CD14-positive monocyte (primary cell): ENCODE results near the gene GALNT10. TPM values are rescaled to one million over a fixed set of nuclear protein-coding genes. Genes with fewer than 3 reads are reported as not detected.

Experiments
- DNase-seq, 3 donors: peaks; one replicate each; pipeline ENCODE4 v3.0.0-alpha.2; 2011 to 2022
- H2AFZ ChIP-seq: 2 replicates; pipeline ENCODE4 v1.6.0; 2012; ENCODE audit warnings: mild to moderate bottlenecking, low read depth, low read length, inconsistent platforms; ENCODE audit not compliant: insufficient read depth, poor library complexity, severe bottlenecking
- H3K27ac ChIP-seq, 2 donors: 1 replicate in 1 of 2; 2 replicates in 1 of 2; pipeline ENCODE4 v1.5.1; 2012 to 2013; ENCODE audit warnings: low read length in 2 of 2, control low read depth in 1 of 2, inconsistent platforms in 1 of 2, low read depth in 1 of 2, mild to moderate bottlenecking in 1 of 2
- H3K27me3 ChIP-seq, 2 donors: one replicate each; pipeline versions ENCODE4 v1.6.0 to v1.6.1; 2011 to 2013; ENCODE audit warnings: low read length in 2 of 2; ENCODE audit not compliant: control insufficient read depth in 2 of 2, insufficient read depth in 2 of 2
- H3K36me3 ChIP-seq, 2 donors: replicated peaks in 1 of 2; 1 replicate in 1 of 2; 2 replicates in 1 of 2; pipeline versions ENCODE4 v1.5.1 to v1.6.1; 2012 to 2013; ENCODE audit warnings: low read length in 2 of 2, control low read depth in 1 of 2, inconsistent platforms in 1 of 2, mild to moderate bottlenecking in 1 of 2; ENCODE audit not compliant: insufficient read depth in 2 of 2, control insufficient read depth in 1 of 2
- H3K4me1 ChIP-seq, 2 donors: 1 replicate in 1 of 2; 2 replicates in 1 of 2; pipeline versions ENCODE4 v1.5.1 to v1.6.1; 2012 to 2013; ENCODE audit warnings: low read length in 2 of 2, control low read depth in 1 of 2, inconsistent platforms in 1 of 2, mild to moderate bottlenecking in 1 of 2, moderate library complexity in 1 of 2; ENCODE audit not compliant: insufficient read depth in 2 of 2, control insufficient read depth in 1 of 2
- H3K4me2 ChIP-seq: replicated peaks from 2 replicates; pipeline ENCODE3; 2012; ENCODE audit warnings: low read length, moderate library complexity, mild to moderate bottlenecking; ENCODE audit not compliant: poor library complexity, severe bottlenecking; ENCODE audit errors: extremely low read depth
- H3K4me3 ChIP-seq, 3 experiments: fragments of 200-600 bp in 1 of 3; sonication (generic) in 1 of 3; replicated peaks in 1 of 3; 1 replicate in 2 of 3; 2 replicates in 1 of 3; pipeline ENCODE4 v1.5.1; 2011 to 2013; ENCODE audit warnings: low read length in 3 of 3, mild to moderate bottlenecking in 3 of 3, control low read depth in 2 of 3, low read depth in 2 of 3, inconsistent platforms in 1 of 3, moderate library complexity in 1 of 3
- H3K79me2 ChIP-seq: 2 replicates; pipeline ENCODE4 v1.6.0; 2012; ENCODE audit warnings: mild to moderate bottlenecking, control low read depth, inconsistent platforms, low read length, moderate library complexity; ENCODE audit not compliant: insufficient read depth
- H3K9ac ChIP-seq: 2 replicates; pipeline ENCODE4 v1.6.0; 2017; ENCODE audit warnings: low read length, mild to moderate bottlenecking; ENCODE audit not compliant: insufficient read depth, poor library complexity, severe bottlenecking
- H3K9me3 ChIP-seq, 2 donors: replicated peaks in 1 of 2; 1 replicate in 1 of 2; 2 replicates in 1 of 2; pipeline versions ENCODE4 v1.5.1 to v1.6.1; 2012 to 2013; ENCODE audit warnings: low read length in 2 of 2, control low read depth in 1 of 2; ENCODE audit not compliant: control insufficient read depth in 1 of 2, insufficient read depth in 1 of 2
- H4K20me1 ChIP-seq: 2 replicates; pipeline ENCODE4 v1.6.0; 2012; ENCODE audit warnings: mild to moderate bottlenecking, low read length, control low read depth, moderate library complexity; ENCODE audit not compliant: insufficient read depth
- H3K27ac Mint-ChIP-seq, 7 donors: one replicate each; pipeline ENCODE4 v1.8.0; 2020; ENCODE audit warnings: mild to moderate bottlenecking in 7 of 7, mixed read lengths in 7 of 7, moderate library complexity in 6 of 7, inconsistent platforms in 2 of 7
- H3K27me3 Mint-ChIP-seq, 3 donors: one replicate each; pipeline ENCODE4 v1.8.0; 2021 to 2022; ENCODE audit warnings: low read depth in 3 of 3, mild to moderate bottlenecking in 3 of 3, mixed read lengths in 3 of 3, moderate library complexity in 3 of 3, inconsistent platforms in 1 of 3
- H3K36me3 Mint-ChIP-seq, 2 donors: one replicate each; pipeline ENCODE4 v1.8.0; 2020; ENCODE audit warnings: mixed read lengths in 2 of 2, inconsistent platforms in 1 of 2, mild to moderate bottlenecking in 1 of 2
- H3K4me1 Mint-ChIP-seq: one replicate; pipeline ENCODE4 v1.8.0; 2020; ENCODE audit warnings: mild to moderate bottlenecking, mixed read lengths
- H3K4me3 Mint-ChIP-seq, 2 donors: one replicate each; pipeline ENCODE4 v1.8.0; 2020; ENCODE audit warnings: mild to moderate bottlenecking in 2 of 2, mixed read lengths in 2 of 2, moderate library complexity in 1 of 2
- H3K9me3 Mint-ChIP-seq, 7 donors: one replicate each; pipeline ENCODE4 v1.8.0; 2020 to 2022; ENCODE audit warnings: mixed read lengths in 7 of 7, mild to moderate bottlenecking in 6 of 7, moderate library complexity in 6 of 7, inconsistent platforms in 2 of 7
- WGBS: methylation state at CpG from one replicate; pipeline ENCODE4 v1.1.5; 2013; ENCODE audit warnings: missing lambda C conversion rate; ENCODE audit not compliant: insufficient coverage; 5-methylcytosine and 5-hydroxymethylcytosine counted together
- intact Hi-C, 2 donors: fragments of 100-400 bp; cut with micrococcal nuclease; formaldehyde crosslinking; loops; one replicate each; pipeline versions ENCODE4 v1.15.0 to v1.15.1; 2023
- polyA plus RNA-seq, 3 donors: library from polyadenylated mRNA; depleted of rRNA in 1 of 3; unstranded in 2 of 3; stranded (reverse) in 1 of 3; fragments of 300-500 nt in 2 of 3; fragments of >200 nt in 1 of 3; fragmentation: Illumina TruSeq in 2 of 3; gene quantifications; 1 replicate in 2 of 3; 2 replicates in 1 of 3; pipeline ENCODE4 v1.2.3, GENCODE V29; 2012 to 2021
- TF ChIP-seq, protein P1 (sequence below): fragments of 200-600 bp; IDR thresholded peaks from one replicate; pipeline ENCODE4 v1.8.0; 2022; ENCODE audit warnings: antibody characterized with exemption, mild to moderate bottlenecking

Gene GALNT10
- polyA plus RNA-seq, 3 donors = 6.2 to 11.6 (median 7.3) TPM

DNA sequence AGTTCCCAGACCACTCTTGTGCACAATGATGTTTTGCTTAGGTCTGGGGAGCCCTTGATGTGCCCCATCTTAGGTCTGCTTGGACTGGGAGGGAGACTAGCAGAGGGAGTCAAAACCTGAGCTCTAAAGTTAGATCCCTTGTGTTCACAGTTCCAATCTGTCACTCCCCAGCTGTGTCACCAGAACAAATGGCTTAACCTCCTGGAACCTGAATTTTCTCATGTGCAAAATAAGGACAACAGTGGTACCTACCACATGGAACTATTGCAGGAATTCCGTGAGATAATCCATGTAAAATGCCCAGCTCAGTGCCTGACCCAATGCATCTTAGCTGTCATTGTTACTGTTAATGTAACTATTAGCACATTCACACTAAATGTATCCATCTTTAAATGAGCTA, 45.5 kb downstream of the GALNT10 start:
- no peak overlapping the region for H3K9ac ChIP-seq
- H3K27me3 ChIP-seq = no peaks in the 10 kb centered on the region
- H3K4me3 Mint-ChIP-seq = no peak overlapping the region
- WGBS = 100% methylated on average over 1 of the region's 1 CpG
- intact Hi-C loops = no loop called here
- no peaks in the 10 kb centered on the region for H3K9me3 ChIP-seq
- no peak overlapping the region for H2AFZ ChIP-seq
- TF ChIP-seq, protein P1, sequence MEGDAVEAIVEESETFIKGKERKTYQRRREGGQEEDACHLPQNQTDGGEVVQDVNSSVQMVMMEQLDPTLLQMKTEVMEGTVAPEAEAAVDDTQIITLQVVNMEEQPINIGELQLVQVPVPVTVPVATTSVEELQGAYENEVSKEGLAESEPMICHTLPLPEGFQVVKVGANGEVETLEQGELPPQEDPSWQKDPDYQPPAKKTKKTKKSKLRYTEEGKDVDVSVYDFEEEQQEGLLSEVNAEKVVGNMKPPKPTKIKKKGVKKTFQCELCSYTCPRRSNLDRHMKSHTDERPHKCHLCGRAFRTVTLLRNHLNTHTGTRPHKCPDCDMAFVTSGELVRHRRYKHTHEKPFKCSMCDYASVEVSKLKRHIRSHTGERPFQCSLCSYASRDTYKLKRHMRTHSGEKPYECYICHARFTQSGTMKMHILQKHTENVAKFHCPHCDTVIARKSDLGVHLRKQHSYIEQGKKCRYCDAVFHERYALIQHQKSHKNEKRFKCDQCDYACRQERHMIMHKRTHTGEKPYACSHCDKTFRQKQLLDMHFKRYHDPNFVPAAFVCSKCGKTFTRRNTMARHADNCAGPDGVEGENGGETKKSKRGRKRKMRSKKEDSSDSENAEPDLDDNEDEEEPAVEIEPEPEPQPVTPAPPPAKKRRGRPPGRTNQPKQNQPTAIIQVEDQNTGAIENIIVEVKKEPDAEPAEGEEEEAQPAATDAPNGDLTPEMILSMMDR = no peak
- H3K27me3 Mint-ChIP-seq = no peaks in the 10 kb centered on the region
- H4K20me1 ChIP-seq = peaks cover 20% of the 10 kb centered on the region
- H3K27ac ChIP-seq = no peak overlapping the region
- peaks cover 2 to 7% of the 10 kb centered on the region in 2 donors for H3K4me1 ChIP-seq
- H3K9me3 Mint-ChIP-seq = peaks cover 0 to 3% (median 0%) of the 10 kb centered on the region in 7 donors
- peaks cover 18% of the 10 kb centered on the region for H3K4me1 Mint-ChIP-seq
- peaks cover 3 to 8% of the 10 kb centered on the region in 2 donors for H3K36me3 Mint-ChIP-seq
- no peaks in the 10 kb centered on the region for H3K79me2 ChIP-seq
- H3K4me2 ChIP-seq = no peak overlapping the region
- H3K27ac Mint-ChIP-seq = no peak overlapping the region
- no peak overlapping the region for H3K4me3 ChIP-seq
- DNase-seq = no peak
- H3K36me3 ChIP-seq = no peaks in the 10 kb centered on the region

DNA sequence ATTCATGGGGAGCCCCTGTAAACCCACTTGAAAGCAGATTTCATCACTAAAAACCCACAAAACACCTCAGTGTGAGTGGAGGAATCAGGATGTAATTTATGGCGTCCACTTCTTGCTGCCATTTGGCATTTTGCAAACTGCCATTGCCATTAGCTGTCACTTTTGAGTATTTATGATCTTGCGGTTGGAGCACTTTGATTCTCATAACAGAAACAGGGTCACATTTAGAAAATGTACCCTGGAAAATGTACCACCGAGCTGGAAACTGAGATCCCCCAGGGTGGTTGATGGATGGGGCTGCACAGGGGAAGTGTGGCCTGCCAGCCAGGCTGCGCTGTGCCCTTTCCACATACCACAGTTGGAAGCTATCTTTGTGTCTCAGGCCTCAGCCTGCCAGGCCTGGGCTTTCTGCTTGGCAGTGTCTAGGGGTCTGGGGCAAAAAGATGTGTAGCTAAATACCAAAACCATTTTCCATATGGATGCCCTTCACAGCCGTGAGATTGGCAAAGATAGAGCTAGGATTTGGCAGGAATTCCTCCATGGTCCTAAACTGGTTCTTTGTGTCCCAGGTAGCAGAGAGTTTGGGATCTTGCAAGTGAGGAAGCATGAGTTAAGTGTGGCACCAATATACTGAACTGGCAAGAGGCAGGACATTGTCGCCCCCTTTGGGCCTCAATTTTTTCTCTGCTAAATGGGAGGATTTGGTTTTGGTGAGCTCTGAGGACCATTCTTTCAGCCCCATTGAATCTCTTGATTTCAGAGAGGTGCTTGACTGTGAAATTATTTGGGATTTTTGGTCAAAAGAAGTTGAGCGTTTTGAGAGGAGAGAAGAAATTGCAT, 46.2 kb downstream of the GALNT10 start:
- H3K79me2 ChIP-seq = no peaks in the 10 kb centered on the region
- no peak for DNase-seq
- Mint-ChIP-seq H3K27ac (no peak overlapping the region), H3K27me3 (no peaks in the 10 kb centered on the region), H3K4me3 (no peak overlapping the region), H3K9me3 (peaks cover 0 to 3% (median 0%) of the 10 kb centered on the region in 7 donors), H3K36me3 (peaks cover 2 to 5% of the 10 kb centered on the region in 2 donors), H3K4me1 (peaks cover 18% of the 10 kb centered on the region)
- H3K27me3 ChIP-seq = no peaks in the 10 kb centered on the region
- H4K20me1 ChIP-seq = peaks cover 20% of the 10 kb centered on the region
- no peak overlapping the region for H2AFZ ChIP-seq
- H3K9ac ChIP-seq = no peak overlapping the region
- H3K27ac ChIP-seq = no peak overlapping the region
- H3K4me3 ChIP-seq = no peak overlapping the region
- TF ChIP-seq, protein P1 = no peak
- H3K4me2 ChIP-seq = no peak overlapping the region
- H3K9me3 ChIP-seq = no peaks in the 10 kb centered on the region
- no peaks in the 10 kb centered on the region for H3K36me3 ChIP-seq
- H3K4me1 ChIP-seq = peaks cover 2 to 7% of the 10 kb centered on the region in 2 donors
- WGBS = 70% methylated on average over 2 of the region's 7 CpGs
- intact Hi-C loops = no loop called here
